HG03095 (cell line): Measurements from ENCODE around the gene SIMC1.

Experiments used
- ATAC-seq: cut with Tn5 transposase; IDR thresholded peaks from one replicate; pipeline ENCODE4 v1.9.1; 2021; ENCODE audit warnings: moderate library complexity; ENCODE audit not compliant: unreplicated experiment

The SIMC1 gene

GRCh38 chr5:176387384-176387925 lies 149.2 kb downstream of the SIMC1 start:
- ATAC-seq = no peak

GRCh38 chr5:176388003-176388443 lies 149.8 kb downstream of the SIMC1 start:
- no peak for ATAC-seq

GRCh38 chr5:176388444-176389134 lies 150.4 kb downstream of the SIMC1 start, which contains the start of the genes HIGD2A and NOP16:
Gene HIGD2A (plus strand): TSS chr5:176388751. CDS start chr5:176388820, 69 bp downstream.
Gene NOP16 (minus strand): TSS chr5:176388598. CDS start chr5:176388539, 59 bp downstream.
- ATAC-seq = peak; percentile 86

GRCh38 chr5:176389135-176390123 lies 151.2 kb downstream of the SIMC1 start:
- ATAC-seq = no peak

GRCh38 chr5:176391479-176391878 lies 153.3 kb downstream of the SIMC1 start:
- no peak for ATAC-seq

- no peak for ATAC-seq
Observed at GRCh38 chr5:176391999-176392398, 153.8 kb downstream of the SIMC1 start.

- ATAC-seq = no peak
Observed at GRCh38 chr5:176392526-176392925, 154.3 kb downstream of the SIMC1 start.

- no peak for ATAC-seq
Observed at GRCh38 chr5:176394096-176394495, 155.9 kb downstream of the SIMC1 start.

GRCh38 chr5:176394881-176395675 lies 156.9 kb downstream of the SIMC1 start:
- ATAC-seq = no peak
